Cerebellar nuclear complex (tissue), 1 donor: Measurements from ENCODE around the gene HOXC13.

ENCODE experiments used
- DNase-seq, 2 experiments: peaks; one replicate each; lab custom pipeline; 2025; lab: John Stamatoyannopoulos, UW

Gene HOXC13

DNA sequence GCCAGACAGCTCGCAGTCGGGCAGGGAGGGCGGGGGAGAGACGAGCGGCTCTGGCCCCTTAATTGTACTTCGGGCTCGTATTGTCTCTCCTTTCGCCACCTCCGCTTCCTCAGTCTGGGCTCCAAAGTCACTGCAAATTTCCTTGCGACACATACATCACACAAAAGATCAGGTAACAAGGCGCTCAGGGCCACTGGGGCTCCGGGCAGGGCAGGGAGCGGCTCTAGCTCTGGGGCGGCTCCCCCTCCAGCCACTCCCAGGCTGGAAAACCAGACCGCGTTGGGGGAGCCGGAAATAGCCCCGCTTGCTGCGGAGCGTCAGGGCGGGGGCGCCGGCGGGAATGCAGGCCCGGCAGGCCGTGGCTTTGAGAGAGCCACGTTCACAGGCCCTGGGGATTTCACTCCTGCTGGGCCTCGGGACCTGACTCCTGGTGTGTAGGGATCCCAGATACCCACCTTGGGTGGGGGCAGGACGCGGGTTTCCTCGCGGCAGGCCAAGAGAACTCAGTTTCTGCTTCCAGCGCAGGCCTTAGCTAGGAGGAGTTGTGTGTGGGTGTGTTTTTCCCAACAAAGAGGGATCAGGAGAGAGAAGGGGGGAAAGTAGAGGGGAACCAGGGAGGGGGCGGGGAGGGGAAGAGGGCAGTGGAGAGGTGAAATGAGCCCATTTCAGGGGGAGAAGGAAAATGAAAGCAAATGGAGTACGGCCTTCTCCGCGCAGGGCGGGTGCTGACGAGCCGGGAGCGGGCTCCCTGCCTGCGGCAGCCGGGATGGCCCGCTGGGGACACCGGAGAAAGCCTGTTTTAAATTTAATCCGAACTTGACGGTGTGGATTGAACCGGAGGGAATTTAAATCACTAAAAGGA, 57.0 kb downstream of the HOXC13 start:
- no peak for DNase-seq
